ENCODE measurements around the gene AQP10. TPM values are rescaled to one million over a fixed set of nuclear protein-coding genes. Genes with fewer than 3 reads are reported as not detected.

The AQP10 gene
- total RNA-seq, 1 experiment from 2014 or later = not detected

DNA sequence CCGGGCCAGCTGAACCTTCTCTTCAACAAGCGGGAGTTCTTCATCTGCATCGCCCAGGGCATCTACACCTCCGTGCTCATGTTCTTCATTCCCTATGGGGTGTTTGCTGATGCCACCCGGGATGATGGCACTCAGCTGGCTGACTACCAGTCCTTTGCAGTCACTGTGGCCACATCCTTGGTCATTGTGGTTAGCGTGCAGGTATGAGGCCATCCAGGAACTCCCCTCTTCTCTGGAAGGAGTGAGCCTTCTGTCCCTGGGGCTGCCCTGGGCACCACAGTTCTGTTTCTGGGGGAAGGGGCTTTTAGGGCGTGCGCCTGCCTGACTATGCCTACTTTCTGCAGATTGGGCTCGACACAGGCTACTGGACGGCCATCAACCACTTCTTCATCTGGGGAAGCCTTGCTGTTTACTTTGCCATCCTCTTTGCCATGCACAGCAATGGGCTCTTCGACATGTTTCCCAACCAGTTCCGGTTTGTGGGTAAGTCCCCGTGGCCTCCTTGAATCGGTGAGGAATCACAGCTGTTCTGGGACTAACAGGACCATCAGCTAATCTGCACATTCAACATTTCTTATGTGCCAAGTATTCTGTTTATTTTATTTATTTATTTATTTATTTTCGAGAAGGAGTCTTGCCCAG, 25.5 kb downstream of the AQP10 start:
- ChIA-PET CTCF (interaction anchor here (1.0 kb wide), 1 partner anchor 10 kb away, joined by 5 read pairs; no protein-coding TSS in a partner anchor), POLR2A (ENCODE audit: low non-redundant PET) (no interaction called here)
- Histone ChIP-seq H3K27ac (ENCODE audit: low read depth, low read length, poor library complexity, severe bottlenecking) (no peak overlapping the region), H3K36me3 (ENCODE audit: insufficient read depth, low read length, poor library complexity, severe bottlenecking) (peaks cover 56% of the 10 kb centered on the region), H3K4me1 (ENCODE audit: insufficient read depth, low read length, poor library complexity, severe bottlenecking) (no peaks in the 10 kb centered on the region), H3K27me3 (replicated peaks; ENCODE audit: insufficient read depth, low read depth, low read length, poor library complexity) (no peaks in the 10 kb centered on the region), H3K4me3 (ENCODE audit: low read depth, low read length, poor library complexity, severe bottlenecking) (no peak overlapping the region), H3K9me3 (ENCODE audit: low read depth, low read length, poor library complexity, severe bottlenecking) (no peaks in the 10 kb centered on the region)
- intact Hi-C loops (cut with micrococcal nuclease; ENCODE audit: unreplicated experiment) = no loop called here
- BruUV-seq (replicated peaks) = no TSS peak
- no peak for DNase-seq (ENCODE audit: low spot score)
- TF ChIP-seq, protein P1, sequence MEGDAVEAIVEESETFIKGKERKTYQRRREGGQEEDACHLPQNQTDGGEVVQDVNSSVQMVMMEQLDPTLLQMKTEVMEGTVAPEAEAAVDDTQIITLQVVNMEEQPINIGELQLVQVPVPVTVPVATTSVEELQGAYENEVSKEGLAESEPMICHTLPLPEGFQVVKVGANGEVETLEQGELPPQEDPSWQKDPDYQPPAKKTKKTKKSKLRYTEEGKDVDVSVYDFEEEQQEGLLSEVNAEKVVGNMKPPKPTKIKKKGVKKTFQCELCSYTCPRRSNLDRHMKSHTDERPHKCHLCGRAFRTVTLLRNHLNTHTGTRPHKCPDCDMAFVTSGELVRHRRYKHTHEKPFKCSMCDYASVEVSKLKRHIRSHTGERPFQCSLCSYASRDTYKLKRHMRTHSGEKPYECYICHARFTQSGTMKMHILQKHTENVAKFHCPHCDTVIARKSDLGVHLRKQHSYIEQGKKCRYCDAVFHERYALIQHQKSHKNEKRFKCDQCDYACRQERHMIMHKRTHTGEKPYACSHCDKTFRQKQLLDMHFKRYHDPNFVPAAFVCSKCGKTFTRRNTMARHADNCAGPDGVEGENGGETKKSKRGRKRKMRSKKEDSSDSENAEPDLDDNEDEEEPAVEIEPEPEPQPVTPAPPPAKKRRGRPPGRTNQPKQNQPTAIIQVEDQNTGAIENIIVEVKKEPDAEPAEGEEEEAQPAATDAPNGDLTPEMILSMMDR (conservative IDR thresholded peaks at IDR 0.05; ENCODE audit: low read depth, low read length) = no peak
- TF ChIP-seq EZH2 (IDR thresholded peaks at IDR 0.05; ENCODE audit: borderline replicate concordance, low read depth, low read length, poor library complexity, severe bottlenecking) = no peak

DNA sequence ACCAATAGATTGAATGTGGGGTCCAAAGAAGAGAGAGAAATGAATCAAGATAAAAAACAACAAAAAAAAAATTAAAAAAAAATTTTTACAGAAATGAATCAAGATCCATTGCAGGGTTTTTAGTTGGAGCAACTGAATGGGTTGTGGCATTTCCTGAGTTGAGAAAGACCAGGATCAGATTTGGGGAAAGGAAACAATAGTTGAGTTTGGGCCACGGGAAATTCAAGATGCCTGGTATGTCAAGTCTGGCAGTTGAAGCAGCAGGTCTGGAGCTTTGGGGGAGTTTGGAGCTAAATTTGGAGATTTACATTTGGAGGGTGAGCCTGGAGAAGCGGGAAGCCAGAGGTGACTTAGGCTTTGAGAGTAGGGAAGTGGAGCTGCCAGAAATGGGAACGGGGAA, 27.1 kb downstream of the AQP10 start:
- no TSS peak for BruUV-seq (replicated peaks)
- intact Hi-C loops (cut with micrococcal nuclease; ENCODE audit: unreplicated experiment) = no loop called here

DNA sequence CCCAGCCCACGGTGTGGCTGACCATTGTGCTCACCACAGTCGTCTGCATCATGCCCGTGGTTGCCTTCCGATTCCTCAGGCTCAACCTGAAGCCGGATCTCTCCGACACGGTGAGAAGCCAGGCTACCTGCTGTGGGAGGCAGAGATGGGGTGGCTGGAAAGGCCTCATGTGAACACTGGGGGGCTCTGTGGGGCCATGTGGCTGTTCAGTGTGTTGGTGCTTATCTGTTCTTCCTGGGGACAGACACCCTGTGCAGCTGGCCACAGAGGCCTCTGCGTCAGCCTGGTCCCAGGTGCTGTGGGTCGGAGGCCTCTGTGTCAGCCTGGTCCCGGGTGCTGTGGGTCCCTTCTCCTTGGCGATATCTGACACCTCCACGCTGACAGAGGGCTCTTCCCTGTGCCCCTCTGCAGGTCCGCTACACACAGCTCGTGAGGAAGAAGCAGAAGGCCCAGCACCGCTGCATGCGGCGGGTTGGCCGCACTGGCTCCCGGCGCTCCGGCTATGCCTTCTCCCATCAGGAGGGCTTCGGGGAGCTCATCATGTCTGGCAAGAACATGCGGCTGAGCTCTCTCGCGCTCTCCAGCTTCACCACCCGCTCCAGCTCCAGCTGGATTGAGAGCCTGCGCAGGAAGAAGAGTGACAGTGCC, 27.7 kb downstream of the AQP10 start:
- DNase-seq (ENCODE audit: low spot score) = no peak
- H3K4me3 ChIP-seq (ENCODE audit: low read depth, low read length, poor library complexity, severe bottlenecking) = no peak overlapping the region
- intact Hi-C loops (cut with micrococcal nuclease; ENCODE audit: unreplicated experiment) = no loop called here
- H3K36me3 ChIP-seq (ENCODE audit: insufficient read depth, low read length, poor library complexity, severe bottlenecking) = peaks cover 43% of the 10 kb centered on the region
- peaks cover 12% of the 10 kb centered on the region for H3K4me1 ChIP-seq (ENCODE audit: insufficient read depth, low read length, poor library complexity, severe bottlenecking)
- no TSS peak for BruUV-seq (replicated peaks)
- no peaks in the 10 kb centered on the region for H3K9me3 ChIP-seq (ENCODE audit: low read depth, low read length, poor library complexity, severe bottlenecking)
- ChIA-PET CTCF (no interaction called here), POLR2A (ENCODE audit: low non-redundant PET) (no interaction called here)
- no peak overlapping the region for H3K27ac ChIP-seq (ENCODE audit: low read depth, low read length, poor library complexity, severe bottlenecking)
- no peaks in the 10 kb centered on the region for H3K27me3 ChIP-seq (replicated peaks; ENCODE audit: insufficient read depth, low read depth, low read length, poor library complexity)
- TF ChIP-seq, protein P1 (conservative IDR thresholded peaks at IDR 0.05; ENCODE audit: low read depth, low read length) = no peak
- no peak for TF ChIP-seq EZH2 (IDR thresholded peaks at IDR 0.05; ENCODE audit: borderline replicate concordance, low read depth, low read length, poor library complexity, severe bottlenecking)

More for the DNA sequence above, 27.1 kb downstream of the AQP10 start:
- Histone ChIP-seq H3K36me3 (ENCODE audit: insufficient read depth, low read length, poor library complexity, severe bottlenecking) (peaks cover 48% of the 10 kb centered on the region), H3K4me3 (ENCODE audit: low read depth, low read length, poor library complexity, severe bottlenecking) (no peak overlapping the region), H3K9me3 (ENCODE audit: low read depth, low read length, poor library complexity, severe bottlenecking) (no peaks in the 10 kb centered on the region), H3K27me3 (replicated peaks; ENCODE audit: insufficient read depth, low read depth, low read length, poor library complexity) (no peaks in the 10 kb centered on the region), H3K4me1 (ENCODE audit: insufficient read depth, low read length, poor library complexity, severe bottlenecking) (peaks cover 8% of the 10 kb centered on the region), H3K27ac (ENCODE audit: low read depth, low read length, poor library complexity, severe bottlenecking) (no peak overlapping the region)
- TF ChIP-seq, protein P1 (conservative IDR thresholded peaks at IDR 0.05; ENCODE audit: low read depth, low read length) = no peak
- TF ChIP-seq EZH2 (IDR thresholded peaks at IDR 0.05; ENCODE audit: borderline replicate concordance, low read depth, low read length, poor library complexity, severe bottlenecking) = no peak
- ChIA-PET CTCF (no interaction called here), POLR2A (ENCODE audit: low non-redundant PET) (no interaction called here)
- DNase-seq (ENCODE audit: low spot score) = no peak

All from A673 (cell line).